GM12891 (cell line): Measurements from ENCODE around the gene CASS4.

ENCODE experiments used
- PAX5 ChIP-seq: IDR thresholded peaks from 2 replicates; pipeline ENCODE4 v1.6.1; 2011; ENCODE audit warnings: low read length, moderate library complexity, mild to moderate bottlenecking; ENCODE audit not compliant: insufficient read depth, severe bottlenecking
- POLR2A ChIP-seq: IDR thresholded peaks from 2 replicates; pipeline ENCODE4 v1.6.1; 2011; ENCODE audit warnings: low read depth, low read length, control low read depth
- POLR2AphosphoS5 ChIP-seq: IDR thresholded peaks from 2 replicates; pipeline ENCODE4 v1.6.1; 2011; ENCODE audit warnings: low read depth, low read length, control low read depth
- SPI1 ChIP-seq: IDR thresholded peaks from 2 replicates; pipeline ENCODE4 v1.6.1; 2011; ENCODE audit warnings: low read depth, low read length, control low read depth
- TAF1 ChIP-seq: IDR thresholded peaks from 2 replicates; pipeline ENCODE4 v1.6.1; 2011; ENCODE audit warnings: low read depth, low read length, control low read depth

GRCh38 chr20:56403465-56403864 lies 8.6 kb upstream of the CASS4 start:
- TF ChIP-seq POLR2A (no peak), TAF1 (no peak), POLR2AphosphoS5 (no peak), PAX5 (no peak), SPI1 (no peak)
